Activated naive CD8-positive, alpha-beta T cell treated with anti-CD3 and anti-CD28 coated beads, Interleukin-2, amount 50 U/mL, for 16 hours (primary cell): ENCODE measurements around the gene DZIP1L.

Experiments
- DNase-seq: peaks from one replicate; pipeline ENCODE4 v3.0.0-alpha.2; 2020; ENCODE audit warnings: low read depth, low spot score

DZIP1L gene

GRCh38 chr3:138068579-138069174 is 46.7 kb downstream of the DZIP1L start:
- peak; percentile 51 for DNase-seq

- no peak for DNase-seq
Observed at GRCh38 chr3:138068046-138068445, 47.4 kb downstream of the DZIP1L start.

- DNase-seq, result no peak
Observed at GRCh38 chr3:138066972-138067371, 48.4 kb downstream of the DZIP1L start.

GRCh38 chr3:138066383-138066782 is 49.0 kb downstream of the DZIP1L start:
- DNase-seq, result no peak

- no peak for DNase-seq
Observed at GRCh38 chr3:138065949-138066348, 49.5 kb downstream of the DZIP1L start.

GRCh38 chr3:138063416-138063815 is 52.0 kb downstream of the DZIP1L start:
- DNase-seq, result no peak

GRCh38 chr3:138062626-138063025 is 52.8 kb downstream of the DZIP1L start:
- no peak for DNase-seq

- DNase-seq, result no peak
Observed at GRCh38 chr3:138062037-138062436, 53.4 kb downstream of the DZIP1L start.

- no peak for DNase-seq
Observed at GRCh38 chr3:138060792-138061191, 54.6 kb downstream of the DZIP1L start.

GRCh38 chr3:138059261-138059660 is 56.1 kb downstream of the DZIP1L start:
- DNase-seq, result no peak

- no peak for DNase-seq
Observed at GRCh38 chr3:138057384-138057783, 58.0 kb downstream of the DZIP1L start.

- no peak for DNase-seq
Observed at GRCh38 chr3:138054057-138054456, 61.4 kb downstream of the DZIP1L start.

- DNase-seq, result no peak
Observed at GRCh38 chr3:138051947-138052802, 63.2 kb downstream of the DZIP1L start.

- no peak for DNase-seq
Observed at GRCh38 chr3:138049157-138049919, 66.1 kb downstream of the DZIP1L start.

GRCh38 chr3:138047596-138048158 is 67.7 kb downstream of the DZIP1L start:
- DNase-seq, result no peak

- no peak for DNase-seq
Observed at GRCh38 chr3:138046955-138047354, 68.5 kb downstream of the DZIP1L start.

- DNase-seq, result no peak
Observed at GRCh38 chr3:138046085-138046484, 69.3 kb downstream of the DZIP1L start.

- no peak for DNase-seq
Observed at GRCh38 chr3:138043266-138044029, 72.0 kb downstream of the DZIP1L start.

- no peak for DNase-seq
Observed at GRCh38 chr3:138042043-138042442, 73.4 kb downstream of the DZIP1L start.

GRCh38 chr3:138038725-138039462 is 76.5 kb downstream of the DZIP1L start:
- no peak for DNase-seq

GRCh38 chr3:138036572-138036971 is 78.8 kb downstream of the DZIP1L start:
- no peak for DNase-seq
